ENCODE measurements around the gene ADAP1. TPM values are rescaled to one million over a fixed set of nuclear protein-coding genes. Genes with fewer than 3 reads are reported as not detected.

ADAP1 gene
- total and polyA plus RNA-seq, 2 of the 8 experiments (the other 6 are each of a cell fraction or from before 2014, with no cell fraction given): 5.8 to 6.1 TPM

DNA sequence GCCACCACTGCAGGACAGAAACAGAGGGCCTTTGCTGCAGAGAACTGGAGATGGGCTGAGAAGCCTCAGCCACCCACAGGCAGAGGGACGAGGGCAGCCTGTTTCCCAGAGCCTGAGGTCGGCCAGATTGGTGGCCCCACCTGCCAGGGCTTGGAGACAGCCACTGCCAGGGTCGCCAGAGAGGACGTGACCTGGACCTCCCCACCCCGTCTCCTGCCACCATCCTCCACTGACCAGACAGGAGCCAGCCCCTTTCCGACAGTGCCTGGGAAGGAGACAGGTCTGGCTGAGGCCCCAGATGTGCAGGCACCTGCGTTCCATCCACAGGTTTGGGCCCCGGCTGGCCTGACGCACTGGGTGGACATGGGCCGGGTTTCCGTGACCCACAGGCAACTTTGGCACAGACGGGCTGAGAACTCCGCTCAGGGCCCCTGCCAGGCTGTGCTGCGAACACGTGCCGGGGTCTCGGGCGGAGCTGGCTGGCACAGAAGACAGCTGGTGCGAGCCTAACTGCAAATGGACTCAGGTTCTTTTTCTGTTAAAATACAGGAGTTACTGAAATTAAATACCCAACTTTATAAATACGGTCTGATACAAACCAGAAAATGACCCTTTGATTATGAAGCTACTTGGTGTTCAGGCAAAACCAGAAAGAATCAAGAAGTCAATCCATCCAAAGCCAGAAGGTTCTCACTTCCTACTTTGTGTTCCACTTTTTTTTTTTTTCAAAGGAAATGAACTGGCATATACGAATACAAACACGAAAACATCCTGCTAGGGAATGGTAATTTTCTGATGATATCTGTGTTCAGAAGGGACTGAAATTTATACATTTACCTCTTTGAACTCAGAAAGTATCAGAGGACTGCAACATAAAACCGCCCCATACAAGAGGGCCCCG, 14.0 kb upstream of the ADAP1 start:
- WGBS, 2 experiments (ENCODE audit: extremely low coverage in 1 of 2, insufficient coverage in 1 of 2, insufficient read length in 1 of 2, insufficient replicate concordance in 2 of 2, low coverage in 1 of 2, low lambda C conversion rate in 2 of 2, missing lambda C conversion rate in 1 of 2): 95% methylated on average over 22 of the region's 24 CpGs; no CpG with 5 or more reads in 1 of the 2 experiments
- H3K23me2 ChIP-seq (ENCODE audit: low read depth, low read length): no peaks in the 10 kb centered on the region
- TF ChIP-seq HDAC2 (IDR thresholded peaks at IDR 0.05; ENCODE audit: borderline replicate concordance in 1 of 2, low read depth in 2 of 2, low read length in 2 of 2): no peak
- TF ChIP-seq CBX8 (IDR thresholded peaks at IDR 0.05; ENCODE audit: borderline replicate concordance, low read depth, low read length): no peak
- no peak for TF ChIP-seq CBX5 (IDR thresholded peaks at IDR 0.05; ENCODE audit: low read depth, low read length)
- no peak for TF ChIP-seq ZNF274 (IDR thresholded peaks at IDR 0.05; ENCODE audit: borderline replicate concordance, extremely low read depth, low read length)
- no peak for TF ChIP-seq RFX5 (IDR thresholded peaks at IDR 0.05; ENCODE audit: borderline replicate concordance, low read depth, low read length)
- TF ChIP-seq BCL11A (IDR thresholded peaks at IDR 0.05; ENCODE audit: low read depth in 2 of 2, low read length in 2 of 2): no peak
- TF ChIP-seq RNF2 (IDR thresholded peaks at IDR 0.05; ENCODE audit: borderline replicate concordance, low read depth, low read length, missing control alignments, poor library complexity, severe bottlenecking): no peak
- no peak for TF ChIP-seq PHF8 (conservative IDR thresholded peaks at IDR 0.05; ENCODE audit: low read depth, low read length)
- TF ChIP-seq RAD21 (IDR thresholded peaks at IDR 0.05 in 1 of 2, conservative IDR thresholded peaks at IDR 0.05 in 1 of 2; ENCODE audit: low read depth in 2 of 2, low read length in 2 of 2): no peak
- no peak overlapping the region for H2BK120ac ChIP-seq (replicated peaks; ENCODE audit: low read depth, low read length)
- no peak for FAIRE-seq
- H3K79me1 ChIP-seq (ENCODE audit: low read depth, low read length): peaks cover 2% of the 10 kb centered on the region; the same call in 1 of the 2 replicates
- no peak overlapping the region for H3K4me2 ChIP-seq (ENCODE audit: insufficient read depth in 1 of 2, low read depth in 2 of 2, low read length in 2 of 2)
- H3K9ac ChIP-seq (replicated peaks in 1 of 4; ENCODE audit: extremely low read depth in 1 of 4, low read depth in 3 of 4, low read length in 3 of 4): no peak overlapping the region
- H3K4me1 ChIP-seq (replicated peaks in 1 of 4; ENCODE audit: control insufficient read depth in 3 of 4, insufficient read depth in 4 of 4, low read length in 3 of 4): peaks cover 0 to 3% (median under 1%) of the 10 kb centered on the region in 4 experiments; a peak in 3 of 7 replicates
- ChIA-PET POLR2A (ENCODE audit: partially characterized antibody) (interaction anchor here (1.1 to 2.0 kb wide), 3 partner anchors 10 to 97 kb away, joined by 3 to 10 read pairs (median 4); no protein-coding TSS in a partner anchor), CTCF (ENCODE audit: partially characterized antibody) (interaction anchor here (0.9 to 4.6 kb wide), 9 partner anchors 11 to 97 kb away, joined by 3 to 37 read pairs (median 4); no protein-coding TSS in a partner anchor)
- H4K91ac ChIP-seq (replicated peaks; ENCODE audit: insufficient read length, low read length): no peak overlapping the region
- H4K8ac ChIP-seq (ENCODE audit: extremely low read depth, insufficient read depth, low read length): no peak overlapping the region; the same call in 1 of the 2 replicates
- H3K4me3 ChIP-seq (ENCODE audit: extremely low read depth in 1 of 4, insufficient read depth in 2 of 4, low read depth in 3 of 4, low read length in 4 of 4): no peak overlapping the region
- H2AFZ ChIP-seq (ENCODE audit: low read length): no peak overlapping the region
- no peak overlapping the region for H3K23ac ChIP-seq (ENCODE audit: insufficient read length)
- H3K27me3 ChIP-seq (replicated peaks in 1 of 4; ENCODE audit: control insufficient read depth in 3 of 4, extremely low read depth in 1 of 4, insufficient read depth in 3 of 4, low read length in 3 of 4): no peaks in the 10 kb centered on the region
- no peak overlapping the region for H2AK5ac ChIP-seq (ENCODE audit: low read depth, low read length)
- no peak overlapping the region for H2BK12ac ChIP-seq (ENCODE audit: low read depth, low read length)
- H2BK5ac ChIP-seq (ENCODE audit: low read depth, low read length): no peak overlapping the region
- H3K56ac ChIP-seq (replicated peaks; ENCODE audit: insufficient read length, low read depth, low read length): no peak overlapping the region
- DNase-seq (ENCODE audit: low read depth in 1 of 2, low spot score in 2 of 2): no peak
- H3K79me2 ChIP-seq (ENCODE audit: control insufficient read depth in 1 of 2, insufficient read depth in 2 of 2, low read length in 2 of 2): peaks cover 3 to 13% of the 10 kb centered on the region in 2 experiments; a peak in 2 of 4 replicates
- peaks cover 7 to 47% (median 22%) of the 10 kb centered on the region in 4 experiments for H3K36me3 ChIP-seq (ENCODE audit: control insufficient read depth in 2 of 4, insufficient read depth in 4 of 4, low read length in 3 of 4)
- no peak overlapping the region for H2BK20ac ChIP-seq (ENCODE audit: low read length)
- H3K14ac ChIP-seq (ENCODE audit: insufficient read length): no peak overlapping the region
- no peak overlapping the region for H3K27ac ChIP-seq (ENCODE audit: low read depth, low read length)
- no peaks in the 10 kb centered on the region for H3K9me3 ChIP-seq (ENCODE audit: insufficient read depth in 2 of 2, low read depth in 1 of 2, low read length in 1 of 2)
- H2BK15ac ChIP-seq (ENCODE audit: low read length): no peak overlapping the region
- no peak overlapping the region for H3K4ac ChIP-seq (replicated peaks; ENCODE audit: insufficient read length, low read depth, low read length)
- H4K5ac ChIP-seq (ENCODE audit: insufficient read length, low read depth, low read length): no peak overlapping the region
- H4K20me1 ChIP-seq (replicated peaks in 1 of 2; ENCODE audit: control insufficient read depth in 1 of 2, insufficient read depth in 2 of 2, low read length in 2 of 2): peaks cover 4 to 20% of the 10 kb centered on the region in 2 experiments
- H3K18ac ChIP-seq (ENCODE audit: extremely low read depth, low read length): no peak overlapping the region
